NOMO-1 treated with DMSO at 0.1 percent for 48 hours (cell line): ENCODE data around the gene FUT7.

Experiments
- DNase-seq: peaks from one replicate; lab custom pipeline; 2025; ENCODE audit not compliant: unreplicated experiment; lab: John Stamatoyannopoulos, UW

FUT7 gene

DNA sequence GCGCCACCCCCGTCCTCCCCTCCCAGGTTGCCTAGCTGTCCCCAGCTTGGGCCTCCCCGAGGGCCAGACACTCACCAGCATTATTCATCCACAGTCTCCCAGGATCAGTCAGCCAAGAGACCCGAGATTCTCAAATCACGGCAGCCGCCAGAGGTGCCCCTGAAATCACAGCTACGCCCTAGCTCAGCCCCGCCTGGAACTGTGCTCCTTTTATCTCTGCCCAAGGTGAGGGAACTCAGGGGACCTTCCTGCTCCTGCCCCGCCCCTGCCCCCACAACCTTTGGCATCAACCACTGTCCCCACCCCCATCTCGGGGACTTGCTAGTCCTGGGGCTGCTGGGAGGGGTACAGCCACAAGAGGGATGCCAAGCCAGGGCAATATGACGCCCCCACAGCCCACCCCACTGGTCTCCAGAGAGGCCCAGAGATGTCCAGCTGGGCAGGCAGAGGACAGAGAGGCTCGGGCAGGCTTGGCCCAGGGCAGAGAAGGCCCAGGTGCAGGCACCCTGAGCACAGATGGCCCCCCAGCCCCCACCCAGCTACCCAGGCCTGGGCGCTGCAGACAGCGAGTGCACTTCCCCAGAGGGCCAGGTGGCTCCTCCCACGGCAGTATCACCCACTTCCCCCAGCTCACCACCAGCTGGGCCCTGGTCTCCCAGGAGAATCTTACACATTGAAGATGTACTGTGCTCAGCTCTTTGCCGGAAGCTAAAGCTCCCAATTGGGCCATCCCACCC, at the start of gene FUT7:
Gene FUT7, minus strand, starts transcription at position 185 of the 737 bp plus-strand sequence. Its CDS starts 97 bp downstream, at position 88.
- DNase-seq = peak; percentile 63

DNA sequence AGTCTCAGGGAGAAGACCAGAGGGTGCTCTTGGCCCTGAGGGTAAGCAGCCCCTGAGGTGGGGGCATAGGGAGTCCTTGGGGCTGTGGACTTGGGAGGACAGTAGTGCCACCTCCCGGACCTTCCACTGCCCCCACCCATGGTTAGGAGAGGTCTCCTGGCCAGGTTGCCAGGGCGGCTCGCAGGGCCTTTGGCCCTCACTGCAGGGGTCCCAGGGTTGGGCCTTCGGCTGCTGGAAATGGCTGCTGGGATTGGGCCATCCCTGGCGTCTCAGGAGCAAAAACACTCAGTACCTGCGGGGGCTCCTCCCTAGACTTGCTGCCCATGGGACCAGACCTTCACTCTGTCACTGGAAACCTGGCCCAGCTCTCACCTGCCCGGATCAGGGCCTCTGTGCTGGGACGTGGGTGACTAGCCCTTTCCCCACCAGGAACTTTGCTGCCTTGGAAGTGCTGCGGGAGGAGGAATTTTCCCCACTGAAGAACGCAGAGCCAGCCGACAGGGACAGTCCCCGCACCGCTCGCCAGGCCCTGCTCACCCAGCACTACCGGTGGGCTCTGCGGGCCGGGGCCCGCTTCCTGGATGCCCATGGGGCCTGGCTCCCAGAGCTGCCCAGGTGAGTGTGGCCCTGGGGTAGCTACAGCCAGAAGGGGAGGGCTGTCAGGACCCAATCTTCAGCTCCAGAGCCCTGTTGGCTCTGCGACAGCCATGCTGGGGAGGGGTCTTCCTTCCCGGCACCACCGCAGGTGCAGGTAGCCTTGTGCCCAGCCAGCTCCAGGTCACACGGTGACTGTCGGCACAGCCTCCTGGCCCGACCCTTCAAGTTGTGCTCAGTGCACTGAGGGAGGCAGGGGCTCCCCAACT, 48.6 kb upstream of the FUT7 start:
- DNase-seq = no peak

DNA sequence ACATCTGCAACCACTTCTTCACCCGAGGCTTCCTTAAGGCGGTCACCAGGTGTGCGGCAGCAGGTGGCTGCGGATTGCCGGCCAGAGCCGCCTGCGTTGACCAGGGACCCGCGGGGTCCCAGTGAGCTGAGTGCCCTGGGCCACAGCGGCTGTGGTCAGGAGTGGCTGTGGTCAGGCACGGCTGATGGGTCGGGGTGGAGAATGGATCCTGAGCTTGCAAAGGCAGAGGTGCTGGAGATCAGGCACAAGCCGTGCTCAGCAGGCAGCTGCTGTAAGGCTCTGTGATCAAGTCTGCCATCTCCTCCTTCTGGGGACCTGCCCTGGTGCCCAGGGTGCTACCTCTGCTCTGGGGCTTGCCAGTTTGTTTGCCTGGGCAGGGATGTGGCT, 47.5 kb upstream of the FUT7 start:
- DNase-seq = no peak

DNA sequence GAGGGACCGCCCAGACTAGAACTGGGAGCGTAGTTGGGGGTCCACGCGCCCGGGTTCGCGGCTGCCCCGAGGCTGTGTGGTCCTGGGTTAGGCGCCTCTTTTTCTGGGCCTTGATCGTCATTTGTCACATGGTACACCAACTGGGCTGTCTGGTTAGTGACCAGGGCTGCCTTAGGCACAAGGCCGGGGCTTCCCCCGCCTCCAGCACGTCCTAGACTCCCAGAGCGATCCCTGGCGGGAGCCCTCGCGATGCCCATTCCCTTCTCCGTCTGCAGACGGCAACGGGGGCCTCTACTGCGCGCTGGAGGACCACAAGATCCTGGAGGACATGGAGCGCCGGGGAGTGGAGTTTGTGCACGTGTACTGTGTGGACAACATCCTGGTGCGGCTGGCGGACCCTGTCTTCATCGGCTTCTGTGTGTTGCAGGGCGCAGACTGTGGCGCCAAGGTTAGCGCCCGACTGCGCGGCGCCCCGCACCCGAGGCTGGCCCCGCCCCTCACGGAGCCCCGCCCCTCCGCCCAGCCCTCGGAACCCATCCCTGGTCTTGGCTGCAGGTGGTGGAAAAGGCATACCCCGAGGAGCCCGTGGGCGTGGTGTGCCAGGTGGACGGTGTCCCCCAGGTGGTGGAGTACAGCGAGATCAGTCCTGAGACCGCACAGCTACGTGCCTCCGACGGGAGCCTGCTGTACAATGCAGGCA, 47.0 kb upstream of the FUT7 start:
- no peak for DNase-seq

- peak; percentile 30 for DNase-seq
These were observed 46.1 kb upstream of the FUT7 start for GRCh38 chr9:137077758-137078693.

DNA sequence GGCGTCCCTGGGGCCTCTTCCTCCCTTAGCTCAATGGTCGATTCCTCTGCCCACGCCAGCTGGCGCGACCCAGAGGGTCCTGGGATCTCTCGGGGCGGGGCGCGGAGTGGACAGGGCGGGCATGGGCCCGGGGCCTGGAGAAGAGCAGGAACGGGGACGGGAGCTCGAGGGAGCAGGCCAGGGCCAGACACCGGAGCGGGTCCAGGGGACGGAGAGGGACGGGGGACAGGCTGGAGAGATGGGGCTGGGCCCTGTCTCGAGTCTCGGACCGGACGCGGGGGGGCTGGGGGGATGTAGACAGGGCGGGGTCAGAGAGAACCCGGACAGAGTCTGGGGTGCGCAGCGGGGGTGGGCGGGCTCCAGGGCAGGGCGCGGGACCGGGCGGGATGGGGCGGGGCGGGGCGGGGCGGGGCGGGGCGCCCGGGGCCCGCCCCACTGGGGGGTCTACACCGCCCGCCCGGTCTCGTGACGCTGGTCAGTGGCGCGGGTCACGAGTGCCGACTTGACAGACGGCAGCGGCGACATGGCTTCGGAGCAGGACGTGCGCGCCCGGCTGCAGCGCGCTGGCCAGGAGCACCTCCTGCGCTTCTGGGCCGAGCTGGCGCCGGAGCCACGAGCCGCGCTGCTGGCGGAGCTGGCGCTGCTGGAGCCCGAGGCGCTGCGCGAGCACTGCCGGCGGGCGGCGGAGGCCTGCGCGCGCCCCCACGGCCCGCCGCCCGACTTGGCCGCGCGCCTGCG, 45.3 kb upstream of the FUT7 start, which contains the start of gene UAP1L1:
Gene UAP1L1, plus strand, starts transcription at position 508 of the 738 bp plus-strand sequence. Its CDS starts 16 bp downstream, at position 524.
- DNase-seq = peak; percentile 78

DNA sequence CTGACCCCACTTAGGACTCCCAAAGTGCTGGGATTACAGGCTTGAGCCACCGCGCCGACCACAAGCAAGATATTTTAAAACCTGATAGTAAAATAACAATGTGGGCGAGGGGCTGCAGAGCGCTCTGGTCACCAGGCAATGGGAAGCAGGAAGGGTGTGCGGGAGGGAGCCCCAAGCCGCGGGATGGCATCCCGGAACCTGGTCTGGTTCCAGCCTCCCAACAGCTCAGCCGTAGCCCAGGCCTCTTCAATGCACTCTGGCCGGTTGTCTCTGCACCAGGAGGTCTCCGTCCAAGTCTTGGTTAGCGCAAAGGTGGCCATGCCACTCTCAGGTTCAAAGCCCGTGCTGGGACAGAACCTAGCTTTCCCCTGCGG, 44.7 kb upstream of the FUT7 start:
- no peak for DNase-seq

- DNase-seq = peak; percentile 34
These were observed 43.4 kb upstream of the FUT7 start for GRCh38 chr9:137075275-137075775.

- DNase-seq = no peak
These were observed 42.9 kb upstream of the FUT7 start for GRCh38 chr9:137074657-137075274.

DNA sequence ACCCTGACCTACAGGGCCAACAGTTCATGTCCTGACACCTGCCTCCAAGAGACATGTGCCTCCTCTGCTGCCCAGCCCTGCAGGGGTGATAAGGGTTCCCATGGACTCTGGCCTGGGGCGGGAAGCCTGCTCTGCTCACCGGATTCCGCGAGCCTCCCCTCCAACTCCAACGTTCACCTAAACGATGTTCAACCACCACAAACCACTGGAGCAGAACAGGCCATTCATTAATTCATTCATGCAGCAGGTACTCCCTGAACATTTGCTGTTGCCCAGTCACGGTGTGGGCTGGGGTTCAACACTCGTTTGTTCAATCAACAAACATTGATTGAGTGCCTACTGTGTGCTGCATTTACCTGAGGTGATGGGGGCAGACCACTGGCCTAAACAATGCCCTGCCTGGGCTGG, 42.1 kb upstream of the FUT7 start:
- DNase-seq = no peak

DNA sequence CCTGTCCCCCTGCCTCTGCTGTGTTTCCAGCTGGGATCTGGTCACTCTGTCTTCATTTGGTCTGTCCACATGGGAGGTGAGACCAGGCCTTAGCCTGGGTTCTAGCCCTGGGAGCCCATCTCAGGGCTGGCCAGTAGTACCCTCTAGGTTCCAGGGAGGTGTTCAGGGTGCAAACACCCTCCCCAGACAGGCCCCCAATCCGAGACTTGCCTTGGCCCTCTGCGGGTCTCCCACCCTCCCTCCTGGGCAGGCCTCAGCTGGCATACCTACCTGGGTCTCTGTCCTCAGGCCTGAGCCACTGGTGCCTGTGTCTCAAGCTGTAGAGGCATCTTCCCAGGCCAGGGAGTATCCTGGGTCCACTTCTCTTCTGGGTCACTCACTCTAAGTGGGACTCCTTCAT, 39.4 kb upstream of the FUT7 start:
- no peak for DNase-seq

DNA sequence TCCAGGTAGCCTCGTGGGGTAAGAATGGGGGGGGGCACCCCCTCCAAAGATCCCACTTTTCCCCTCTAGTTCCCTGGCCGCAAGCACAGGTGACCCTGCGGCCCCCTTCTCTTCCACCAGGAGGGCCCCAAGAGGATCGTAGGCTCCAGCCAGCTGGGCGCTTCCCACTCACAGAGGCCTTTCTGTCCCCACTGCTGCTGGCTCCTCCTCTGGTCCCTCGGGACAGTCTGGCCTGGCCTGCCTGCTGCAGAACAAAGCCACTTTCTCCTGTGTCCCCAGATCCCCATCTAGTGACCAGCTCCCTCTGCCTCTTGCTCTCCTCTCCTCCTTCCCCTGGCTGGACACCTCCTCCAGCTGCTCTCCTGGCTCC, 39.0 kb upstream of the FUT7 start:
- DNase-seq = peak; percentile 54

DNA sequence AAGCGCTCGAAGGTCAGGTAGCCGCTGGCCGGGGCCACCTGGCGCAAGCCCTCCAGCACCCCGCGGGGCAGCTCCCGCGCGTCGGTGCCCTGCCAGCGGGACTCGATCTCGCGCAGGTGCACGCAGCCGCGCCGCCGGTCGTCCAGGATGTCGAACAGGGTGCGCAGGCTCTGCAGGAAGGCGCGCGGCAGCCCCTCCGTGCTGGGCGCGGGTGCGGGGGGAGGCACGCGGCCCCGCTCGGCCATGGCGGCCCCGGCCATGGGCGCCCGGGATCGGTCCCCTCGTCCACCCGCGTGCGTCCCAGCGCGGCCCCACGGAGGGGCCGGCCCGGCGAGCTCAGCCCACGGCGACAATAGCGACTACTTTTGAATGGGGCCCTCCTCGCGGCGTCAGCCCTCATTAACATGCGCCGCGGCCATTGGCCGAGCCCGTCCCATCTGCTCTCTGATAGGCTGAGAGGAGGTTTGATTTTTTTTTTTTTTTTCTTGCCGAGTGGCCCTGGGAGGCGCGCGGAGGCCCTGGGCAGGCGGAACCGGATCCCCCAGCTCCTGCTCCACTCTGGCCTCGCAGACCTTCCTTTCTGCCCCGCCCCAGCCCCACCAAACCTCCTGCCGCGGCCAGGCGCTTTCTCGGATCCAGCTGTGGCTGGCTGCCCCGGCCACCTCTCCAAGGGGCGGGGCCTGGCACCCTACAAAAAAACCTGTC, 38.5 kb upstream of the FUT7 start, which contains the start of gene SAPCD2:
Gene SAPCD2, minus strand, starts transcription at position 357 of the 705 bp plus-strand sequence. Its CDS starts 97 bp downstream, at position 260.
- DNase-seq = peak; percentile 99

DNA sequence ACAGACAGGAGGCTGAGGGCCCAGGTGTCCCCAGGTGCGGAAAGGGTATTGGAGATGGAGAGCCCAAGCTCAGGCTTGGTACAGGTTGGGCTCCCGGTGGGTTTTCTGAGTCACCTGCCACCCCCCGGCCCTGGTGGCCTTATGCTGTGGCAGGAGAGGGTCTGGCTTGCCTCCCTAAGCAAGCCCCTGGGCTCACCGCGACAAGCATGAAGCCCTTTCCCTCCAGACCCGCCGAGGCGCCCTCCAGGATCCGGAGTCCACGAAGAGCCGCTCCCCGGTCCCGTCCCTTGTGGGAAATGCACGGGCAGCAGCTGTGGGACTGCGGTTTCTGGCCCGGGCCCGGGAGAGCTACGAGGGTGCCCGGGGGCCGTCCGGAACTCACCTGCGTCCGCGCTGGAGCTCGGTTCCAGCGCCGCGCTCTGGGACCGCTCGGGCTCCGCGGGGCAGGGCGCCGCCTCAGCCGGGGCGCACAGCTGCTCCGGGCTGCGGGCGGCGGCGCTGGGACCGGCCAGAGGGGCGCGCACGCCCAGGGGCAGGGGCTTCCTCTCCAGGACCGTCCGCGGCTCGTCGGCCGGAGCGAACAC, 37.7 kb upstream of the FUT7 start:
- no peak for DNase-seq

GRCh38 chr9:137068539-137069507, 36.9 kb upstream of the FUT7 start:
- no peak for DNase-seq

DNA sequence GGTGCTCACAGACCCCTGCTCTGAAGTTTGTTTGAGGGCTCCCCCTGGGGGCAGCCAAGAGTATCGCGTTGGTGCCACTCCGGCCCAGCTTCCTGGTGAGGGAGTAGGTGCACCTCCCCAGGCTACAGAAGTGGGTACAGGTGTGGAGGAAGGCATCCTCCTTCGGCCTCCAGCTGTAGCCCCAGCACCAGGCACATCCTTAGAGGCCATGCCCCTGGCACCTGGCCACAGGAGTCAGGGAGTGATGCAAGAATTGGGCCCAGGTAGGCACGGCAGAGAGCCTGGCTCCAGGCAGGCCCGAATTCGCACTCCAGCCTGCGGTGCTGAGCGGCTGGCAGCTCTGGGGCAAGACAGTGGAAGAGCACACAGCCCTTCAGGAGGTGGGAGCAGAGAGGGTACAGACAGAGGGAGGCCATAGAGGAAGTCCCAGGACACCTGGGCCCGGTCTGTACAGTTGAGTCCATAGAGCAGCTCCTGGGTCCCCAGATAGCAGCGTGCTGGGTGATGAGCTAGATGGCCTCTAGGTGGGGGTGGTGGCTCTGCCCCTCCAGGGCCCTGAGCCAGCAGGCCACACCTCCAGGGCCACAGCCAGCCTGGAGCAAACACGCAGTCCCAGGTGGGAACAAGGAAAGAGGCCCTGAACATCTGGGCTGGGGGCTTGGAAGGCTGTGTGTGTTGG, 36.1 kb upstream of the FUT7 start:
- peak; percentile 85 for DNase-seq
